Psoas muscle (tissue), 8 donors: ENCODE results near the gene KRTAP12-3. TPM values are rescaled to one million over a fixed set of nuclear protein-coding genes. Genes with fewer than 3 reads are reported as not detected.
"Not testable (repeated sequence)": the region's sequence is repeated elsewhere in the genome, so short reads cannot be mapped to it uniquely, and the experiment has no call there.

Source experiments
- ATAC-seq, 4 donors: fragments of 200-7000 bp; cut with Tn5 transposase; one replicate each; pipeline ENCODE4 v1.9.1; 2020; ENCODE audit warnings: moderate library complexity in 3 of 4, mild to moderate bottlenecking in 2 of 4
- DNase-seq, 2 donors: peaks; one replicate each; pipeline ENCODE4 v3.0.0-alpha.2; 2020
- H3K27ac ChIP-seq: fragments of 200-600 bp; one replicate; pipeline ENCODE4 v1.8.0; 2022
- H3K27me3 ChIP-seq, 3 donors: fragments of 200-600 bp in 1 of 3; one replicate each; pipeline versions ENCODE4 v1.6.1 to v1.8.0; 2013 to 2022; ENCODE audit warnings: low read length in 2 of 3, mild to moderate bottlenecking in 2 of 3, moderate library complexity in 1 of 3; ENCODE audit not compliant: insufficient read depth in 3 of 3
- H3K36me3 ChIP-seq, 2 donors: fragments of 200-600 bp in 1 of 2; one replicate each; pipeline versions ENCODE4 v1.6.1 to v1.8.0; 2013 to 2022; ENCODE audit warnings: low read depth in 1 of 2, mild to moderate bottlenecking in 1 of 2, moderate library complexity in 1 of 2; ENCODE audit not compliant: insufficient read depth in 1 of 2
- H3K4me1 ChIP-seq: fragments of 200-600 bp; one replicate; pipeline ENCODE4 v1.8.0; 2022
- H3K4me3 ChIP-seq: fragments of 200-600 bp; one replicate; pipeline ENCODE4 v1.8.0; 2022; ENCODE audit warnings: mild to moderate bottlenecking
- H3K9me3 ChIP-seq: fragments of 200-600 bp; one replicate; pipeline ENCODE4 v1.8.0; 2022
- CTCF ChIP-seq: fragments of 200-600 bp; IDR thresholded peaks from one replicate; pipeline ENCODE4 v1.8.0; 2022; ENCODE audit warnings: antibody characterized with exemption
- WGBS, 3 donors: extraction: QIAGEN DNeasy Blood & Tissue Kit; methylation state at CpG; one replicate each; pipeline versions ENCODE4 v1.1.6 to v1.1.7; 2013; 5-methylcytosine and 5-hydroxymethylcytosine counted together
- intact Hi-C, 2 donors: fragments of 100-400 bp; cut with DNase I; formaldehyde crosslinking; loops; one replicate each; pipeline versions ENCODE4 v1.11.0 to v1.14.2; 2022
- polyA plus RNA-seq, 3 donors: library from polyadenylated mRNA; stranded (reverse); fragments of 200-250 nt; gene quantifications; one replicate each; pipeline ENCODE4 v1.2.3, GENCODE V29; 2013
- total RNA-seq, 4 donors: library from RNA; stranded (reverse); fragmentation: NEBNext Ultra II Directional in 2 of 4; extraction: Animal tissue kit (Norgen Biotek cat#: 25700) in 2 of 4; gene quantifications; one replicate each; pipeline versions ENCODE4 v1.2.1 to v1.2.4, GENCODE V29; 2021 to 2023
- donor health status: healthy with polysubstance abuse.
- donor health status: DM: no; HTN: no; CAD: no; lungs with moderate emphysema.
- donor health status: Bipolar disorder and iron deficiency.
- donor health status: healthy.
- donor health status: DM: yes; HTN: yes; CAD: no.
- donor health status: DM: no; HTN: no; CAD: no.
- donor health status: DM: no; HTN: no; CAD: no.
- donor health status: DM: yes; HTN: yes; CAD: no.

Gene KRTAP12-3
- total and polyA plus RNA-seq, 7 donors: not detected

GRCh38 chr21:44687671-44688070 is 29.9 kb downstream of the KRTAP12-3 start:
- Histone ChIP-seq H3K4me3 (no peak overlapping the region), H3K4me1 (no peaks in the 10 kb centered on the region), H3K27me3 (peaks cover 0 to 39% (median 7%) of the 10 kb centered on the region in 3 donors), H3K9me3 (peaks cover 3% of the 10 kb centered on the region), H3K27ac (no peak overlapping the region), H3K36me3 (no peaks in the 10 kb centered on the region)
- intact Hi-C loops: no loop called here
- no peak for TF ChIP-seq CTCF
- ATAC-seq: no peak
- no peak for DNase-seq
- 18 to 23% (median 18%) methylated on average over 11 of the region's 11 CpGs for WGBS, 3 donors

GRCh38 chr21:44689740-44690139 is 32.0 kb downstream of the KRTAP12-3 start:
- H3K4me1 ChIP-seq, H3K27ac ChIP-seq, DNase-seq, intact Hi-C loops, H3K4me3 ChIP-seq, H3K36me3 ChIP-seq, ATAC-seq: not testable (repeated sequence)
- peaks cover 0 to 37% (median 3%) of the 10 kb centered on the region in 3 donors for H3K27me3 ChIP-seq
- peaks cover 22% of the 10 kb centered on the region for H3K9me3 ChIP-seq
- 79 to 86% (median 85%) methylated on average over 3 of the region's 3 CpGs for WGBS, 3 donors

- Histone ChIP-seq H3K4me3 (no peak overlapping the region), H3K36me3 (no peaks in the 10 kb centered on the region), H3K27ac (no peak overlapping the region), H3K4me1 (no peaks in the 10 kb centered on the region), H3K9me3 (peaks cover 22% of the 10 kb centered on the region), H3K27me3 (peaks cover 0 to 37% (median 3%) of the 10 kb centered on the region in 3 donors)
- no peak for TF ChIP-seq CTCF
- ATAC-seq: no peak
- DNase-seq: no peak
- WGBS, 3 donors: 20 to 24% (median 23%) methylated on average over 2 of the region's 2 CpGs
- intact Hi-C loops: no loop called here
Measured at GRCh38 chr21:44691686-44692085, 34.0 kb downstream of the KRTAP12-3 start.

GRCh38 chr21:44692798-44693512 is 35.2 kb downstream of the KRTAP12-3 start:
- Histone ChIP-seq H3K4me3 (no peak overlapping the region), H3K4me1 (no peaks in the 10 kb centered on the region), H3K27me3 (peaks cover 0 to 33% (median 8%) of the 10 kb centered on the region in 3 donors), H3K36me3 (no peaks in the 10 kb centered on the region), H3K27ac (no peak overlapping the region), H3K9me3 (peaks cover 22% of the 10 kb centered on the region)
- intact Hi-C loops: no loop called here
- DNase-seq (no peak), ATAC-seq (no peak)
- 49 to 50% (median 50%) methylated on average over 2 of the region's 2 CpGs for WGBS, 3 donors
- TF ChIP-seq CTCF: no peak

GRCh38 chr21:44694776-44695175 is 37.0 kb downstream of the KRTAP12-3 start:
- ATAC-seq (no peak), DNase-seq (no peak)
- TF ChIP-seq CTCF: no peak
- Histone ChIP-seq H3K36me3 (no peaks in the 10 kb centered on the region), H3K4me1 (no peaks in the 10 kb centered on the region), H3K4me3 (no peak overlapping the region), H3K27ac (no peak overlapping the region), H3K9me3 (peaks cover 22% of the 10 kb centered on the region), H3K27me3 (peaks cover 5 to 37% (median 13%) of the 10 kb centered on the region in 3 donors)
- 59 to 70% (median 67%) methylated on average over 11 of the region's 11 CpGs for WGBS, 3 donors
- intact Hi-C loops: no loop called here
